ENCODE data around the gene FNDC8. TPM values are rescaled to one million over a fixed set of nuclear protein-coding genes. Genes with fewer than 3 reads are reported as not detected.

The FNDC8 gene
- total and polyA plus RNA-seq, 9 of the 15 experiments (the other 6 are each of a cell fraction or from before 2014, with no cell fraction given) = 0.04 TPM; not detected in 8

- no peak for TF ChIP-seq ATF3 (IDR thresholded peaks at IDR 0.05)
- no peak for TF ChIP-seq ATF3 (CRISPR knock-in tag; conservative IDR thresholded peaks at IDR 0.05)
- no peak for TF ChIP-seq E4F1 (CRISPR knock-in tag; IDR thresholded peaks at IDR 0.05; ENCODE audit: borderline replicate concordance)
- TF ChIP-seq, protein P1, sequence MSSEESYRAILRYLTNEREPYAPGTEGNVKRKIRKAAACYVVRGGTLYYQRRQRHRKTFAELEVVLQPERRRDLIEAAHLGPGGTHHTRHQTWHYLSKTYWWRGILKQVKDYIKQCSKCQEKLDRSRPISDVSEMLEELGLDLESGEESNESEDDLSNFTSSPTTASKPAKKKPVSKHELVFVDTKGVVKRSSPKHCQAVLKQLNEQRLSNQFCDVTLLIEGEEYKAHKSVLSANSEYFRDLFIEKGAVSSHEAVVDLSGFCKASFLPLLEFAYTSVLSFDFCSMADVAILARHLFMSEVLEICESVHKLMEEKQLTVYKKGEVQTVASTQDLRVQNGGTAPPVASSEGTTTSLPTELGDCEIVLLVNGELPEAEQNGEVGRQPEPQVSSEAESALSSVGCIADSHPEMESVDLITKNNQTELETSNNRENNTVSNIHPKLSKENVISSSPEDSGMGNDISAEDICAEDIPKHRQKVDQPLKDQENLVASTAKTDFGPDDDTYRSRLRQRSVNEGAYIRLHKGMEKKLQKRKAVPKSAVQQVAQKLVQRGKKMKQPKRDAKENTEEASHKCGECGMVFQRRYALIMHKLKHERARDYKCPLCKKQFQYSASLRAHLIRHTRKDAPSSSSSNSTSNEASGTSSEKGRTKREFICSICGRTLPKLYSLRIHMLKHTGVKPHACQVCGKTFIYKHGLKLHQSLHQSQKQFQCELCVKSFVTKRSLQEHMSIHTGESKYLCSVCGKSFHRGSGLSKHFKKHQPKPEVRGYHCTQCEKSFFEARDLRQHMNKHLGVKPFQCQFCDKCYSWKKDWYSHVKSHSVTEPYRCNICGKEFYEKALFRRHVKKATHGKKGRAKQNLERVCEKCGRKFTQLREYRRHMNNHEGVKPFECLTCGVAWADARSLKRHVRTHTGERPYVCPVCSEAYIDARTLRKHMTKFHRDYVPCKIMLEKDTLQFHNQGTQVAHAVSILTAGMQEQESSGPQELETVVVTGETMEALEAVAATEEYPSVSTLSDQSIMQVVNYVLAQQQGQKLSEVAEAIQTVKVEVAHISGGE (CRISPR knock-in tag; IDR thresholded peaks at IDR 0.05) = peak in 1 of 3 experiments; percentile 63; a peak in 1 of 6 replicates
- peak; percentile 68 for TF ChIP-seq L3MBTL2 (IDR thresholded peaks at IDR 0.05)
- TF ChIP-seq, protein P2, sequence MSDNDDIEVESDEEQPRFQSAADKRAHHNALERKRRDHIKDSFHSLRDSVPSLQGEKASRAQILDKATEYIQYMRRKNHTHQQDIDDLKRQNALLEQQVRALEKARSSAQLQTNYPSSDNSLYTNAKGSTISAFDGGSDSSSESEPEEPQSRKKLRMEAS (CRISPR knock-in tag; IDR thresholded peaks at IDR 0.05) = peak; percentile 95
- TF ChIP-seq NCOR1 (IDR thresholded peaks at IDR 0.05) = no peak; the same call in 1 of the 2 replicates
- no peak for TF ChIP-seq STAG1 (CRISPR knock-in tag; IDR thresholded peaks at IDR 0.05; ENCODE audit: borderline replicate concordance)
- peak; percentile 14; the same call in 1 of the 2 replicates for TF ChIP-seq NFE2 (IDR thresholded peaks at IDR 0.05; ENCODE audit: low read depth)
- TF ChIP-seq MCM7 (IDR thresholded peaks at IDR 0.05) = no peak
- no peak for TF ChIP-seq GABPA (tag; conservative IDR thresholded peaks at IDR 0.05; ENCODE audit: low read depth)
- TF ChIP-seq RAD21 (CRISPR knock-in tag; conservative IDR thresholded peaks at IDR 0.05 in 1 of 2, IDR thresholded peaks at IDR 0.05 in 1 of 2) = peak in 1 of 2 experiments; percentile 32; a peak in 2 of 4 replicates
- TF ChIP-seq, protein P3, sequence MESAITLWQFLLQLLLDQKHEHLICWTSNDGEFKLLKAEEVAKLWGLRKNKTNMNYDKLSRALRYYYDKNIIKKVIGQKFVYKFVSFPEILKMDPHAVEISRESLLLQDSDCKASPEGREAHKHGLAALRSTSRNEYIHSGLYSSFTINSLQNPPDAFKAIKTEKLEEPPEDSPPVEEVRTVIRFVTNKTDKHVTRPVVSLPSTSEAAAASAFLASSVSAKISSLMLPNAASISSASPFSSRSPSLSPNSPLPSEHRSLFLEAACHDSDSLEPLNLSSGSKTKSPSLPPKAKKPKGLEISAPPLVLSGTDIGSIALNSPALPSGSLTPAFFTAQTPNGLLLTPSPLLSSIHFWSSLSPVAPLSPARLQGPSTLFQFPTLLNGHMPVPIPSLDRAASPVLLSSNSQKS (CRISPR knock-in tag; IDR thresholded peaks at IDR 0.05) = no peak
- TF ChIP-seq SNRNP70 (optimal IDR thresholded peaks at IDR 0.05; ENCODE audit: low read depth, low read length) = no peak
- TF ChIP-seq PHF20 (IDR thresholded peaks at IDR 0.05; ENCODE audit: partially characterized antibody) = peak; percentile 76
- peak; percentile 84 for TF ChIP-seq POLR2A (conservative IDR thresholded peaks at IDR 0.05)
- TF ChIP-seq U2AF1 (optimal IDR thresholded peaks at IDR 0.05; ENCODE audit: low read depth, low read length) = peak; percentile 91
- TF ChIP-seq WHSC1 (IDR thresholded peaks at IDR 0.05; ENCODE audit: low read length) = no peak
- TF ChIP-seq CREM (IDR thresholded peaks at IDR 0.05; ENCODE audit: low read depth) = peak; percentile 73
These were observed 20.5 kb downstream of the FNDC8 start, which contains the start of gene NLE1 (continued) for GRCh38 chr17:35141681-35142466.
